Peyer's patch (tissue), 4 donors: ENCODE data around the gene CAPN10.

ENCODE experiments used
- POLR2A ChIP-seq, 2 donors: fragments of 450-650 bp; IDR thresholded peaks; one replicate each; pipeline ENCODE4 v1.5.1; 2017; ENCODE audit warnings: antibody characterized with exemption in 2 of 2, mild to moderate bottlenecking in 2 of 2, moderate library complexity in 2 of 2
- TF ChIP-seq, protein P1 (sequence below), 6 experiments: fragments of 450-650 bp in 4 of 6; fragments of 200-600 bp in 2 of 6; sonication (generic) in 1 of 6; IDR thresholded peaks; one replicate each; pipeline ENCODE4 v1.5.1; 2017 to 2019; ENCODE audit warnings: antibody characterized with exemption in 6 of 6, mild to moderate bottlenecking in 3 of 6, moderate library complexity in 1 of 6

DNA sequence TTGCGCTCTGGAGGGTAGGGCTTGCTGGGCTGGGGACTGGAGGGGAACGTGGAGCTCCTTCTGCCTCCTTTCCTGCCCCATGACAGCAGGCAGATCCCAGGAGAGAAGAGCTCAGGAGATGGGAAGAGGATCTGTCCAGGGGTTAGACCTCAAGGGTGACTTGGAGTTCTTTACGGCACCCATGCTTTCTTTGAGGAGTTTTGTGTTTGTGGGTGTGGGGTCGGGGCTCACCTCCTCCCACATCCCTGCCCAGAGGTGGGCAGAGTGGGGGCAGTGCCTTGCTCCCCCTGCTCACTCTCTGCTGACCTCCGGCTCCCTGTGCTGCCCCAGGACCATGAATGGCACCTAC is 43.1 kb downstream of the CAPN10 start:
- TF ChIP-seq, protein P1, sequence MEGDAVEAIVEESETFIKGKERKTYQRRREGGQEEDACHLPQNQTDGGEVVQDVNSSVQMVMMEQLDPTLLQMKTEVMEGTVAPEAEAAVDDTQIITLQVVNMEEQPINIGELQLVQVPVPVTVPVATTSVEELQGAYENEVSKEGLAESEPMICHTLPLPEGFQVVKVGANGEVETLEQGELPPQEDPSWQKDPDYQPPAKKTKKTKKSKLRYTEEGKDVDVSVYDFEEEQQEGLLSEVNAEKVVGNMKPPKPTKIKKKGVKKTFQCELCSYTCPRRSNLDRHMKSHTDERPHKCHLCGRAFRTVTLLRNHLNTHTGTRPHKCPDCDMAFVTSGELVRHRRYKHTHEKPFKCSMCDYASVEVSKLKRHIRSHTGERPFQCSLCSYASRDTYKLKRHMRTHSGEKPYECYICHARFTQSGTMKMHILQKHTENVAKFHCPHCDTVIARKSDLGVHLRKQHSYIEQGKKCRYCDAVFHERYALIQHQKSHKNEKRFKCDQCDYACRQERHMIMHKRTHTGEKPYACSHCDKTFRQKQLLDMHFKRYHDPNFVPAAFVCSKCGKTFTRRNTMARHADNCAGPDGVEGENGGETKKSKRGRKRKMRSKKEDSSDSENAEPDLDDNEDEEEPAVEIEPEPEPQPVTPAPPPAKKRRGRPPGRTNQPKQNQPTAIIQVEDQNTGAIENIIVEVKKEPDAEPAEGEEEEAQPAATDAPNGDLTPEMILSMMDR (IDR thresholded peaks at IDR 0.05) = no peak
- no peak for TF ChIP-seq POLR2A (IDR thresholded peaks at IDR 0.05)
